HG03439 (cell line): ENCODE data around the gene BFSP2.

ENCODE experiments used
- ATAC-seq: cut with Tn5 transposase; IDR thresholded peaks from one replicate; pipeline ENCODE4 v1.9.1; 2021; ENCODE audit warnings: mild to moderate bottlenecking, moderate library complexity; ENCODE audit not compliant: unreplicated experiment

The BFSP2 gene, protein sequence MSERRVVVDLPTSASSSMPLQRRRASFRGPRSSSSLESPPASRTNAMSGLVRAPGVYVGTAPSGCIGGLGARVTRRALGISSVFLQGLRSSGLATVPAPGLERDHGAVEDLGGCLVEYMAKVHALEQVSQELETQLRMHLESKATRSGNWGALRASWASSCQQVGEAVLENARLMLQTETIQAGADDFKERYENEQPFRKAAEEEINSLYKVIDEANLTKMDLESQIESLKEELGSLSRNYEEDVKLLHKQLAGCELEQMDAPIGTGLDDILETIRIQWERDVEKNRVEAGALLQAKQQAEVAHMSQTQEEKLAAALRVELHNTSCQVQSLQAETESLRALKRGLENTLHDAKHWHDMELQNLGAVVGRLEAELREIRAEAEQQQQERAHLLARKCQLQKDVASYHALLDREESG

DNA sequence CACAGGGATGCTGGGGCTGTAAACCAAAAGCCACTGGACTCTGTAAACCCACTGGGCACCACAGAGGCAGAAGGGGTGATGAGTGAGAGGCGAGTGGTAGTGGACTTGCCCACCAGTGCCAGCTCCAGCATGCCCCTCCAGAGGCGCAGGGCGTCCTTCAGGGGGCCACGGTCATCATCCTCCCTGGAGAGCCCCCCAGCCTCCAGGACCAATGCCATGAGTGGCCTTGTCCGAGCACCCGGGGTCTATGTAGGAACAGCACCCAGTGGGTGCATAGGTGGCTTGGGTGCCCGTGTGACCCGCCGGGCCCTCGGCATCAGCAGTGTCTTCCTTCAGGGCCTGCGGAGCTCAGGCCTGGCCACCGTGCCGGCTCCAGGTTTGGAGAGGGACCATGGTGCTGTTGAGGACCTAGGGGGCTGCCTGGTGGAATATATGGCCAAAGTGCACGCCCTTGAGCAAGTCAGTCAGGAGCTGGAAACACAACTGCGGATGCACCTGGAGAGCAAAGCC, at the start of gene BFSP2:
Gene BFSP2, plus strand, starts transcription at position 51 of the 510 bp plus-strand sequence. Its CDS starts 28 bp downstream, at position 79.
- ATAC-seq, result no peak

GRCh38 chr3:133354721-133355120, 45.1 kb upstream of the BFSP2 start:
- no peak for ATAC-seq

- no peak for ATAC-seq
These were observed 39.4 kb upstream of the BFSP2 start for GRCh38 chr3:133360476-133360875.

GRCh38 chr3:133361011-133361410, 38.8 kb upstream of the BFSP2 start:
- no peak for ATAC-seq

GRCh38 chr3:133361435-133361834, 38.4 kb upstream of the BFSP2 start:
- no peak for ATAC-seq

- no peak for ATAC-seq
These were observed 37.3 kb upstream of the BFSP2 start for GRCh38 chr3:133362539-133362938.

DNA sequence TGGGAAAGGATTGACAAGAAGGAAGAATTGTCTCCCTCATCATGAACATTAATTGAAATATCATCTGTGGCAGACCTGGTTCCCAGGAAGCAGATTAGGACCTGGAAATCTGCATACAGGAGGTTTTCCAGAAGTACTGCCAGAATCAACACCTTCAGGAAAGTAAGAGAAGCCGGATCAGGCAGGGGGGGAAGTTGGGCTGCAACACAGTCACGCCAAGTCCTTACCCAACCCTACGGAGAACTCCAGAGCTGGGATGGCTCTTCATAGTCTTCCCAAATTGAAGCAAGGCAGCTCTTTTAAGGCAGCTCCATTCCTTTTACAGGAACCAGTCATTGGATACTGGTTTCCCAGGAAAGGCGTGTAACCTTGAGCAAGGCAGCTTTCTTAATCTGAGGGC, 35.2 kb upstream of the BFSP2 start:
- ATAC-seq, result no peak

- ATAC-seq, result no peak
These were observed 32.9 kb upstream of the BFSP2 start for GRCh38 chr3:133366921-133367320.

DNA sequence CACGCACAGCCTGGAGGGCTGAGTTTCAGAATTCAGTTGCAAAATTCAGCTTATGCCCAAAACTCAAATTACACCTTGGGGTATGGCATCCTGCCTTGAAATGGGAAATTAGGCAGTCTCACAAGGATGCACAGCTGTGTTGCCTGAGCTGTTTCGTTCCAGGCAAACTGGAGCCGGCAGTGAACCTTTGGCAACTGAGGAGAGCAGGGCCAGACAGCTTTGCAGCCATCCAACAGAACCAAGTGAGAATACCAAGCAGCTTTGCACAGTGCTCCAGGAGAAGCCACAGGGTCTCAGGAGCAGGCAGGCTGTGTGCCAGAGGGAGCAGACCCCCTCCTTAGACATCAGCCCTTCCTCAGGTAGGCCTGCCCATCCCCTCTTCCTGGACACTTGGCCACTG, 32.5 kb upstream of the BFSP2 start:
- no peak for ATAC-seq

GRCh38 chr3:133367956-133368355, 31.9 kb upstream of the BFSP2 start:
- no peak for ATAC-seq

- no peak for ATAC-seq
These were observed 31.3 kb upstream of the BFSP2 start for GRCh38 chr3:133368371-133369067.

- no peak for ATAC-seq
These were observed 30.8 kb upstream of the BFSP2 start for GRCh38 chr3:133369068-133369440.

DNA sequence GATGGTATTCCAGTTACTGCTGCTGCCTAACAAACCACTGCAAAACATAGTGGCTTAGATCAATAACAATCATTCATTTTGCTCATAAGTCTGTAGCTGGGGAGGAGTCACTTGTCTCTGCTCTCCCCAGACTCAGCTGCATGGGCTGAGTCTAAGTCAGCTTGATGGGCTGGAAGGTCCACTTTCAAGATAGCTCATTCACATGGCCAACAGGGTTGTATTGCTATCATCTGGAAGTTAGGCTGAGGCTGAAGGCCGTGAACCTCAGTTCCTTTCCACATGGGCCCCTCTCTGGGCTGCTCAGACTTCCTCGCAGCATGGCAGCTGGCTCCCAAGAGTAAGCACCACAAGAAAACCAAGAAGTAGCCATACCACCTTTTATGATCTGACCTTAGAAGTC, 28.7 kb upstream of the BFSP2 start:
- ATAC-seq, result no peak

DNA sequence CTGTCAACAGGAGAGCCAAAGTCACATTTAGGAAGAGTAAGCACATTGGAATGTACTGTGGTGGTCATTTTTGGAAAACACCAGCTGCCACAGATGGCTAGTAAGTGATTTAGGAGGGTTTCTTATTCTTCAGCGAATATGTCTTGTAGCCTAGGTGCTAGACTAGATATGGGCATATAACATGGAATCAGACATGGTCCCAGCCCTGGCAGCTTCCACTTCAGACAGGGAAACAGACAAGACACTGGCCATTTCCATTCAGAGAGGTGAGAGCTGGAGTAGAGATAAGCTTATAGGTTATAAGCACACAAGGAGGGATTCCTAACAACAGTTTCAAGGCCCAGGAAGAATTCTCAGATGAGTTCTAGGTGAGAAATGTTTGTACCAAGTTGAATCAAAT, 28.2 kb upstream of the BFSP2 start:
- no peak for ATAC-seq

- no peak for ATAC-seq
These were observed 25.0 kb upstream of the BFSP2 start for GRCh38 chr3:133374708-133375402.

- no peak for ATAC-seq
These were observed 24.5 kb upstream of the BFSP2 start for GRCh38 chr3:133375403-133375745.

DNA sequence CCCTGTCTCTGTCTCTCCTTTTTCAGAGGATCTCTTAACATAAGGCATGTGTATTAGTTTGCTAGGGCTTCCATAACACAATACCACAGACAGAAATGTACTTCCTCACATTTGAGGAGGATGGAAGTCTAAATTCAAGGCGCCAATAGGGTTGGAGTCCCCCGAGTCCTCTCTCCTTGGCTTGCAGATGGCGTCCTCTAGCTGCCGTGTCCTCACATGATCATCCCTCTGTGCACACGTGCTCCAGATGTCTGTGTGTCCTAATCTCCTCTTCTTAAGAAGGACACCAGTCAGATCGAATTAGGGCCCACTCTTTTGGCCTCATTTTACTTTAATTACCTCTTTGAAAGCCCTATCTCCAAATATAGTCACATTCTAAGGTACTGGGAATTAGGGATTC, 23.0 kb upstream of the BFSP2 start:
- no peak for ATAC-seq

DNA sequence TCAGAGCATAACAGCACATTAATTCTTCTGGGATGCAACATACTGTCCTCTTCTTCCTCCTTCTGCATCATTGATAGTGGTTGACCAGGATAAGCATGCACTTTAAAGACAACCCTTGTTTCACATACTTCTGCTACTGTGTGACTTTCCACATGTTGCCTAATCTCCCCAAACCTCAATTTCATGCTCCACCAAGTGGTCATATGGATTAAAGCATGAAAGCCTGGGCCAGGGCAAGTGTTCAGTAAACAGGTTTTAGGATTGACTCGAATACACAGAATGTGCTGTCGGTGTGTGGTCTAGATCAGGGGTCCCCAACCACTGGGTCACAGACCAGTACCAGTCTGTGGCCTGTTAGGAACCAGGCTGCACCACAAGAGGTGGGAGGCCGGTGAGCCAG, 22.5 kb upstream of the BFSP2 start:
- ATAC-seq, result no peak

DNA sequence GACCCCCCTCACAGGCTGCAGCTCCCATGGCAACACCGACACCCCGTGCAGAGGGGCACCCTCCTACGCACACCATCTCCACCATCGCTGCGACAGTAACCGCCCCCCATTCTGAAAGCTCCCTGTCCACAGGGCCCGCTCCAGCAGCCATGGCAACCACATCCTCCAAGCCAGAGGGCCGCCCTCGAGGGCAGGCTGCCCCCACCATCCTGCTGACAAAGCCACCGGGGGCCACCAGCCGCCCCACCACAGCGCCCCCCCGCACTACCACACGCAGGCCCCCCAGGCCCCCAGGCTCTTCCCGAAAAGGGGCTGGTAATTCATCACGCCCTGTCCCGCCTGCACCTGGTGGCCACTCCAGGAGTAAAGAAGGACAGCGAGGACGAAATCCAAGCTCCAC, 19.9 kb upstream of the BFSP2 start:
- ATAC-seq, result no peak

DNA sequence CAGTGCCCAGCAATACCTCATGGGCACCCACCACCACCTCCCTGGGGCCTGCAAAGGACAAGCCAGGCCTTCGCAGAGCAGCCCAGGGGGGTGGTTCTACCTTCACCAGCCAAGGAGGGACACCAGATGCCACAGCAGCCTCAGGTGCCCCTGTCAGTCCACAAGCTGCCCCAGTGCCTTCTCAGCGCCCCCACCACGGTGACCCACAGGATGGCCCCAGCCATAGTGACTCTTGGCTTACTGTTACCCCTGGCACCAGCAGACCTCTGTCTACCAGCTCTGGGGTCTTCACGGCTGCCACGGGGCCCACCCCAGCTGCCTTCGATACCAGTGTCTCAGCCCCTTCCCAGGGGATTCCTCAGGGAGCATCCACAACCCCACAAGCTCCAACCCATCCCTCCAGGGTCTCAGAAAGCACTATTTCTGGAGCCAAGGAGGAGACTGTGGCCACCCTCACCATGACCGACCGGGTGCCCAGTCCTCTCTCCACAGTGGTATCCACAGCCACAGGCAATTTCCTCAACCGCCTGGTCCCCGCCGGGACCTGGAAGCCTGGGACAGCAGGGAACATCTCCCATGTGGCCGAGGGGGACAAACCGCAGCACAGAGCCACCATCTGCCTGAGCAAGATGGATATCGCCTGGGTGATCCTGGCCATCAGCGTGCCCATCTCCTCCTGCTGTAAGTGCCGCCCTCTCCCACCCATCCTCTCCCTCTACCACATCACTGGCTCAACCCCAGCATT, 19.2 kb upstream of the BFSP2 start:
- no peak for ATAC-seq
